ENCODE data around the gene PDE1C.

PDE1C gene

DNA sequence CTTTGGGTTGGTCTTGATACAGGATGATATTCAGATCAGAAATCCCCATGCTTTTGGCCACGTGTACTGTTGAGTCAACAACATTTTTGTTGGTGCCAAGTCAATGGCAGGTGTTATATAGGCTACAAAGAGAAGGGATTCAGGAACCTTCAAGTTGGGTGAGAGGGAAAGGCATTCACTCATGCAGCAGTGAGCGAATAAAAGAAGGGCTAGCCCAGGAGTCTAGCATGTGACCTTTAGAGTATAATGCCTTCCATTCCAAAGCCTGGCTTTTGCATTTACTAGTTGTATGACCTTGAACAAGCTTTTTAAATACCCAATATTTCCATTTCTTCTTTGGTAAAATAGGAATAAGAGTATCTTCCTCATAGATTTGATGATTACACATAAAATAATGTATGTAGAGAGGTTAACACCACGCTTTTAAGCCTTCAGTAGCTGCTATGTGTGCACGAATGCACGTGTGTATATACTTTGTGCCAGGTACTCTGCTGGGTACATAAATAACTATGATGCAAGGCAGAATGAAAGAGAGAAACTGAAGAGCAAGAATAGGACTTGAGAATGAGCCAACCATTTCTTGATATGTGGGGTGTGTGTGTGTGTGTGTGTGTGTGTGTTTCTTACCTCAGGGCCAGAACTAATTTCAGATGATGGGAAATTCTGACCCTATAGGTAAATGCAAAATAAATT is 163.6 kb downstream of the PDE1C start:
- no peak for DNase-seq (ENCODE audit: low read depth)
- H3K4me3 ChIP-seq (ENCODE audit: low read depth, low read length) = no peak overlapping the region
- TF ChIP-seq, protein P1, sequence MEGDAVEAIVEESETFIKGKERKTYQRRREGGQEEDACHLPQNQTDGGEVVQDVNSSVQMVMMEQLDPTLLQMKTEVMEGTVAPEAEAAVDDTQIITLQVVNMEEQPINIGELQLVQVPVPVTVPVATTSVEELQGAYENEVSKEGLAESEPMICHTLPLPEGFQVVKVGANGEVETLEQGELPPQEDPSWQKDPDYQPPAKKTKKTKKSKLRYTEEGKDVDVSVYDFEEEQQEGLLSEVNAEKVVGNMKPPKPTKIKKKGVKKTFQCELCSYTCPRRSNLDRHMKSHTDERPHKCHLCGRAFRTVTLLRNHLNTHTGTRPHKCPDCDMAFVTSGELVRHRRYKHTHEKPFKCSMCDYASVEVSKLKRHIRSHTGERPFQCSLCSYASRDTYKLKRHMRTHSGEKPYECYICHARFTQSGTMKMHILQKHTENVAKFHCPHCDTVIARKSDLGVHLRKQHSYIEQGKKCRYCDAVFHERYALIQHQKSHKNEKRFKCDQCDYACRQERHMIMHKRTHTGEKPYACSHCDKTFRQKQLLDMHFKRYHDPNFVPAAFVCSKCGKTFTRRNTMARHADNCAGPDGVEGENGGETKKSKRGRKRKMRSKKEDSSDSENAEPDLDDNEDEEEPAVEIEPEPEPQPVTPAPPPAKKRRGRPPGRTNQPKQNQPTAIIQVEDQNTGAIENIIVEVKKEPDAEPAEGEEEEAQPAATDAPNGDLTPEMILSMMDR (conservative IDR thresholded peaks at IDR 0.05; ENCODE audit: low read depth, low read length) = no peak

DNA sequence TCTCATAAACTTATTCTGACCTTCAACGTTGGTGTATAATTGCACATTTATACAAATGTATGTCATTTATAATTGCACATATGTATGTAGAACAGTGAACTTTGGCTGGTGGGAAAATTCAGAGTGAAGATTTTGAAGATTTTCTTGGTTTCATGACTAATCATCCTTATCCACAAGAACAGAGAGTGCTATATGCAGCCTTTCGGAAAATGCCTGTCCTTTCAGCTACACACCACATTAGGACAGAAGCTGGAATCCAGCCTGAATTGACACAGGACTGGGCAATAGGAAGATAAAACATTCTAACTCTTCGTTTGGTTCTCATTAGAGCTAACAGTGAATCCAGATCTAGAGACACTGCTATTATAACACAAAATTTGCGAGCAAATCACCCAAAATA is 166.2 kb downstream of the PDE1C start:
- H3K4me3 ChIP-seq (ENCODE audit: low read depth, low read length) = no peak overlapping the region
- TF ChIP-seq, protein P1 (conservative IDR thresholded peaks at IDR 0.05; ENCODE audit: low read depth, low read length) = no peak
- DNase-seq (ENCODE audit: low read depth) = no peak

DNA sequence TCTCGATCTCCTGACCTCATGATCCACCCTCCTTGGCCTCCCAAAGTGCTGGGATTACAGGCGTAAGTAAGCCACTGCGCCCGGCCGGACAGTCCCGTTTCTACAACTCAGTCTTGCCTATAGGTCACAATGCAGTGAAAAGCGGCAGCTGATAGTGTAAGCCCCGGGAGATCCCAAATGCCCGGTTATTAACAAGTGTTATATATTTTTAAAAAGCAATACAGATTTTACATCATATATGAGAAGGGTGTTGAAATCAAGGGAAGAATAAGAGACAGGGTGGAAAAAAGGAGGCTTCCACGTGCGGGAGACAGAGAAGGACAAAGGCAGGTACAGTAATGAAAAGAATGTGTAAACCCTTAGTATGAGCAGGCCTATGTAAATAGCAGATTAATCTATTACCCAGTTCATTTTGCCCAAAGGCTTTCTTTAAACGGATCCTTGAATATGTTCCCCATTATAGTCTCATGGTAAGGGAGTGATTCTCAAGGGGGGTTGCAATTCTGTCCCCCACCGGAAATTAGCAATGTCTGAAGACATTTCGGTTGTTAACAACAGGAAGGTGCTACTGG is 170.8 kb downstream of the PDE1C start:
- TF ChIP-seq, protein P1 (conservative IDR thresholded peaks at IDR 0.05; ENCODE audit: low read depth, low read length) = no peak
- no peak for DNase-seq (ENCODE audit: low read depth)

DNA sequence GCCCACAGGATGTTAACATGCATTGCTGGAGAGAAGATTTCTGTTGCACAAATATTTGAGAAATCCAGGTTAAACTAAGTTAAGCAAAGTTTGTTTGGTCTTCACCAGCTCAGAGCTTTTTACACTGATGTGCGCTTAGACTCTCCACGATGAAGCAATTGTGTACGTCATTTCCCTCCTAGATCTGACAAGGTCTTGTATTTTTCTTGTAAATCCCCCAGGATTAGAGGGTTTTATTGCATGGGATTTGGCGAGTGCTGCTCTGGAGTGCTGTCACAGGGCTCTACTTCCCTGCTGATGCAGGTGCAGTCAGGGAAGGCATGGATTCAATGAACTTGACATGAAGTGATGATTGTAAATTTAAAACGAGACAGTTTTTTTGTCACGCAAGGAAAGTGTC is 173.3 kb downstream of the PDE1C start:
- H3K4me3 ChIP-seq (ENCODE audit: low read depth, low read length) = no peak overlapping the region
- TF ChIP-seq, protein P1 (conservative IDR thresholded peaks at IDR 0.05; ENCODE audit: low read depth, low read length) = no peak
- no peak for DNase-seq (ENCODE audit: low read depth)

More for the DNA sequence above, 170.8 kb downstream of the PDE1C start:
- H3K4me3 ChIP-seq (ENCODE audit: low read depth, low read length) = no peak overlapping the region

DNA sequence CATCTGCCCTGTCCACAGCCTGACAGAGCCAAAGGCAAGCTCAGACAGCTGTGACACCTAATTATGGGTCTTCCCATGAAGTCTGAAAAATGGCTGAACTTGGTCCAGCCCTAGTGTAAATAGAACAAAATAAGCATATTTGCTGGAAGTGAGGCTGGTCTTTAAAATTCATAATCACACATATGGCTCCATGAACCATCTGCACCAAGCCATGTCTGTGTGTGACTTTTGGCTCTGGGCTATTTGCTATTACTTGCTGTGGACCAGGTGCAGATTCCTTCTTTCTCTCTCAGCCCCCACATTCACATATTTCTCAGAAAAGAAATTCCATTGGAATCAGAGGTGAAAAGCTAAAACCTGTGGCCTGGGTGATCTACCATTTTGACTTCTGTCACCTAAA is 175.9 kb downstream of the PDE1C start:
- H3K4me3 ChIP-seq (ENCODE audit: low read depth, low read length) = no peak overlapping the region
- no peak for DNase-seq (ENCODE audit: low read depth)
- TF ChIP-seq, protein P1 (conservative IDR thresholded peaks at IDR 0.05; ENCODE audit: low read depth, low read length) = no peak

DNA sequence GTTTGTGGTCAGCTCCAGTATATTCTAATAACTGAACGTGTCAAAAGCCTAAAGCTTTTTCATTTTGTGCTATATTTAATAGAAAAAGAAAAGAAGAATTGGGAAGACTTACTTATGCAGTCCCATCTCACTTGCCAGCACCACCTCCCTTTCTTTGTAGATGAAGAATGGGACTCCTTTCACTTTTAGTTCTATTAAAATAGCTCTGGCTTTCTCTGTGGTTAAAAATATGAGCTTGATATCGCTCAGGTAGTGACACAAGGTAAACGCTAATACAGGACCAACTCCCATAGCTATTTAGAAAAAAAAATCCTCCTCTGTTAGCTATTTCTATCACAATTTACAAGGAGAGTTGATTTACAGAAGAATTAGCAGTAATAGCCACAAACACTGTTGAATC is 176.8 kb downstream of the PDE1C start:
- TF ChIP-seq, protein P1 (conservative IDR thresholded peaks at IDR 0.05; ENCODE audit: low read depth, low read length) = no peak

More for the DNA sequence above, 176.8 kb downstream of the PDE1C start:
- no peak overlapping the region for H3K4me3 ChIP-seq (ENCODE audit: low read depth, low read length)
- DNase-seq (ENCODE audit: low read depth) = no peak
